H1 (cell line): ENCODE data around the gene PBX3. TPM values are rescaled to one million over a fixed set of nuclear protein-coding genes. Genes with fewer than 3 reads are reported as not detected.

Experiments used
- CTCF ChIA-PET: fragments of 300-600 bp; sonication (Branson Sonifier 250); formaldehyde crosslinking; loops from one replicate; lab custom pipeline; 2021; ENCODE audit not compliant: partially characterized antibody; lab: Charles Lee
- POLR2A ChIA-PET: fragments of 300-600 bp; sonication (Branson Sonifier 250); formaldehyde crosslinking; loops from one replicate; lab custom pipeline; 2021; ENCODE audit warnings: inconsistent platforms; ENCODE audit not compliant: partially characterized antibody; lab: Charles Lee
- DNase-seq, 2 experiments: peaks; one replicate each; pipeline versions ENCODE4 v3.0.0 to v3.0.0-alpha.2; 2010 to 2022; ENCODE audit warnings: low spot score in 2 of 2, low read depth in 1 of 2, mixed read lengths in 1 of 2
- FAIRE-seq: peaks from 2 replicates; lab custom pipeline; 2011; peaks lifted over from hg19 to GRCh38; lab: Jason Lieb, UNC
- H2AFZ ChIP-seq: 2 replicates; pipeline ENCODE4 v1.8.1; 2012; ENCODE audit warnings: low read length, inconsistent platforms
- H2AK5ac ChIP-seq: 2 replicates; pipeline ENCODE4 v1.6.1; 2013; ENCODE audit warnings: low read depth, low read length
- H2BK120ac ChIP-seq: replicated peaks from 2 replicates; pipeline ENCODE3; 2013; ENCODE audit warnings: low read depth, low read length, inconsistent platforms
- H2BK12ac ChIP-seq: 2 replicates; pipeline ENCODE4 v1.6.1; 2013; ENCODE audit warnings: low read depth, low read length
- H2BK15ac ChIP-seq: 2 replicates; pipeline ENCODE4 v1.6.1; 2013; ENCODE audit warnings: low read length
- H2BK20ac ChIP-seq: 2 replicates; pipeline ENCODE4 v1.6.1; 2013; ENCODE audit warnings: low read length
- H2BK5ac ChIP-seq: 2 replicates; pipeline ENCODE4 v1.6.1; 2013; ENCODE audit warnings: low read depth, low read length
- H3K14ac ChIP-seq: 2 replicates; pipeline ENCODE4 v1.6.1; 2013; ENCODE audit warnings: inconsistent platforms; ENCODE audit not compliant: insufficient read length
- H3K18ac ChIP-seq: 2 replicates; pipeline ENCODE4 v1.6.1; 2013; ENCODE audit warnings: low read length; ENCODE audit errors: extremely low read depth
- H3K23ac ChIP-seq: 2 replicates; pipeline ENCODE4 v1.6.1; 2013; ENCODE audit warnings: inconsistent platforms; ENCODE audit not compliant: insufficient read length
- H3K23me2 ChIP-seq: 2 replicates; pipeline ENCODE4 v1.6.1; 2013; ENCODE audit warnings: low read depth, low read length
- H3K27ac ChIP-seq: 2 replicates; pipeline ENCODE4 v1.6.1; 2011; ENCODE audit warnings: low read depth, low read length, inconsistent platforms
- H3K27me3 ChIP-seq, 4 experiments: replicated peaks in 1 of 4; 1 replicate in 1 of 4; 2 replicates in 3 of 4; pipeline versions ENCODE4 v1.6.1 to v1.8.1; 2011 to 2013; ENCODE audit warnings: low read length in 3 of 4, mild to moderate bottlenecking in 3 of 4, inconsistent platforms in 2 of 4, mixed read lengths in 2 of 4, moderate library complexity in 1 of 4; ENCODE audit not compliant: control insufficient read depth in 3 of 4, insufficient read depth in 3 of 4; ENCODE audit errors: extremely low read depth in 1 of 4
- H3K36me3 ChIP-seq, 4 experiments: 2 replicates each; pipeline versions ENCODE4 v1.6.1 to v1.8.1; 2011 to 2013; ENCODE audit warnings: mild to moderate bottlenecking in 4 of 4, low read length in 3 of 4, moderate library complexity in 2 of 4, control low read depth in 1 of 4, inconsistent platforms in 1 of 4; ENCODE audit not compliant: insufficient read depth in 4 of 4, control insufficient read depth in 2 of 4
- H3K4ac ChIP-seq: replicated peaks from 2 replicates; pipeline ENCODE3; 2013; ENCODE audit warnings: low read length, low read depth, mixed read lengths, inconsistent platforms; ENCODE audit not compliant: insufficient read length
- H3K4me1 ChIP-seq, 4 experiments: replicated peaks in 1 of 4; 1 replicate in 1 of 4; 2 replicates in 3 of 4; pipeline versions ENCODE4 v1.6.1 to v1.8.1; 2011 to 2013; ENCODE audit warnings: low read length in 3 of 4, inconsistent platforms in 2 of 4, mixed read lengths in 1 of 4; ENCODE audit not compliant: insufficient read depth in 4 of 4, control insufficient read depth in 3 of 4
- H3K4me2 ChIP-seq, 2 experiments: 2 replicates each; pipeline versions ENCODE4 v1.6.1 to v1.8.1; 2011 to 2013; ENCODE audit warnings: low read depth in 2 of 2, low read length in 2 of 2, control low read depth in 1 of 2, inconsistent platforms in 1 of 2, mild to moderate bottlenecking in 1 of 2; ENCODE audit not compliant: insufficient read depth in 1 of 2
- H3K4me3 ChIP-seq, 4 experiments: fragments of 200-600, 300-600 bp in 1 of 4; sonication (generic), shearing (Covaris generic), sonication (Bioruptor Twin) in 1 of 4; 2 replicates each; pipeline versions ENCODE4 v1.5.1 to v1.8.1; 2011 to 2016; ENCODE audit warnings: low read length in 4 of 4, low read depth in 3 of 4, control low read depth in 2 of 4, inconsistent platforms in 2 of 4, mild to moderate bottlenecking in 2 of 4, mixed read lengths in 1 of 4, moderate library complexity in 1 of 4; ENCODE audit not compliant: insufficient read depth in 2 of 4; ENCODE audit errors: extremely low read depth in 1 of 4
- H3K56ac ChIP-seq: replicated peaks from 2 replicates; pipeline ENCODE3; 2013; ENCODE audit warnings: low read depth, mild to moderate bottlenecking, mixed read lengths, low read length, inconsistent platforms; ENCODE audit not compliant: insufficient read length
- H3K79me1 ChIP-seq: 2 replicates; pipeline ENCODE4 v1.6.1; 2013; ENCODE audit warnings: low read depth, low read length, control low read depth
- H3K79me2 ChIP-seq, 2 experiments: 2 replicates each; pipeline versions ENCODE4 v1.6.1 to v1.8.1; 2012 to 2013; ENCODE audit warnings: low read length in 2 of 2, mild to moderate bottlenecking in 2 of 2, inconsistent platforms in 1 of 2; ENCODE audit not compliant: insufficient read depth in 2 of 2, control insufficient read depth in 1 of 2
- H3K9ac ChIP-seq, 4 experiments: replicated peaks in 1 of 4; 1 replicate in 1 of 4; 2 replicates in 3 of 4; pipeline versions ENCODE4 v1.6.1 to v1.8.1; 2011 to 2013; ENCODE audit warnings: low read depth in 3 of 4, low read length in 3 of 4, control low read depth in 2 of 4, mild to moderate bottlenecking in 2 of 4, moderate library complexity in 2 of 4, inconsistent platforms in 1 of 4; ENCODE audit errors: extremely low read depth in 1 of 4
- H3K9me3 ChIP-seq, 2 experiments: 2 replicates each; pipeline versions ENCODE4 v1.6.1 to v1.8.1; 2012 to 2013; ENCODE audit warnings: mild to moderate bottlenecking in 2 of 2, moderate library complexity in 2 of 2, control low read depth in 1 of 2, inconsistent platforms in 1 of 2, low read depth in 1 of 2, low read length in 1 of 2, mixed read lengths in 1 of 2; ENCODE audit not compliant: insufficient read depth in 2 of 2
- H4K20me1 ChIP-seq, 2 experiments: replicated peaks in 1 of 2; 2 replicates each; pipeline versions ENCODE3 to v1.8.1; 2011 to 2013; ENCODE audit warnings: inconsistent platforms in 2 of 2, low read length in 2 of 2, mild to moderate bottlenecking in 1 of 2; ENCODE audit not compliant: insufficient read depth in 2 of 2, control insufficient read depth in 1 of 2
- H4K5ac ChIP-seq: 2 replicates; pipeline ENCODE4 v1.6.1; 2013; ENCODE audit warnings: low read length, low read depth, mixed read lengths, inconsistent platforms; ENCODE audit not compliant: insufficient read length
- H4K8ac ChIP-seq: 2 replicates; pipeline ENCODE4 v1.8.0; 2013; ENCODE audit warnings: mild to moderate bottlenecking, moderate library complexity, low read length, inconsistent platforms; ENCODE audit not compliant: insufficient read depth; ENCODE audit errors: extremely low read depth
- H4K91ac ChIP-seq: replicated peaks from 2 replicates; pipeline ENCODE3; 2013; ENCODE audit warnings: low read length, mixed read lengths, inconsistent platforms; ENCODE audit not compliant: insufficient read length
- ATF3 ChIP-seq: IDR thresholded peaks from 2 replicates; pipeline ENCODE4 v1.6.1; 2011; ENCODE audit warnings: low read depth, mild to moderate bottlenecking, low read length; ENCODE audit not compliant: insufficient read depth
- BACH1 ChIP-seq: IDR thresholded peaks from 2 replicates; pipeline ENCODE4 v1.6.1; 2012; ENCODE audit warnings: low read length, improper control_type of control experiment
- CBX5 ChIP-seq: fragments of 300-800, 300-1000 bp; sonication (generic); IDR thresholded peaks from 2 replicates; pipeline ENCODE4 v1.7.1; 2016; ENCODE audit warnings: antibody characterized with exemption, low read length, low read depth
- E2F6 ChIP-seq: IDR thresholded peaks from 2 replicates; pipeline ENCODE4 v1.6.1; 2012; ENCODE audit warnings: inconsistent platforms
- EP300 ChIP-seq, 2 experiments: IDR thresholded peaks; 1 replicate in 1 of 2; 2 replicates in 1 of 2; pipeline ENCODE4 v1.6.1; 2011 to 2012; ENCODE audit warnings: low read depth in 2 of 2, low read length in 2 of 2, mild to moderate bottlenecking in 2 of 2, borderline replicate concordance in 1 of 2, inconsistent platforms in 1 of 2, moderate library complexity in 1 of 2
- JUN ChIP-seq: IDR thresholded peaks from 2 replicates; pipeline ENCODE4 v1.6.1; 2011; ENCODE audit warnings: low read depth, mild to moderate bottlenecking, improper control_type of control experiment, low read length
- KDM1A ChIP-seq: fragments of 200-600, 300-600 bp; sonication (generic); IDR thresholded peaks from 2 replicates; pipeline ENCODE4 v1.7.1; 2016; ENCODE audit warnings: mild to moderate bottlenecking, low read length, borderline replicate concordance
- MAX ChIP-seq: IDR thresholded peaks from 2 replicates; pipeline ENCODE4 v1.6.1; 2012; ENCODE audit warnings: inconsistent platforms
- PHF8 ChIP-seq: fragments of 200-600 bp; sonication (generic); conservative IDR thresholded peaks from 2 replicates; pipeline ENCODE4 v1.7.1; 2012; ENCODE audit warnings: low read depth, mild to moderate bottlenecking, inconsistent platforms, low read length, moderate library complexity
- POU5F1 ChIP-seq: IDR thresholded peaks from 2 replicates; pipeline ENCODE4 v1.6.1; 2011; ENCODE audit warnings: low read depth, mild to moderate bottlenecking, low read length, moderate library complexity
- RFX5 ChIP-seq: IDR thresholded peaks from 2 replicates; pipeline ENCODE4 v1.6.1; 2011; ENCODE audit warnings: low read depth, low read length, improper control_type of control experiment, borderline replicate concordance
- SIX5 ChIP-seq: IDR thresholded peaks from 2 replicates; pipeline ENCODE4 v1.6.1; 2011; ENCODE audit warnings: mild to moderate bottlenecking, low read depth, low read length
- TAF7 ChIP-seq: optimal IDR thresholded peaks from 2 replicates; pipeline ENCODE3; 2011; ENCODE audit warnings: low read depth, mild to moderate bottlenecking, inconsistent platforms, low read length, moderate library complexity, borderline replicate concordance
- WGBS, 2 experiments: shearing (Covaris generic) in 1 of 2; methylation state at CpG; one replicate each; pipeline versions ENCODE4 v1.1.6 to v1.1.7; 2013 to 2015; ENCODE audit warnings: low lambda C conversion rate in 2 of 2, mixed read lengths in 2 of 2, inconsistent platforms in 1 of 2, low coverage in 1 of 2, missing lambda C conversion rate in 1 of 2; ENCODE audit not compliant: insufficient replicate concordance in 2 of 2, insufficient coverage in 1 of 2, insufficient read length in 1 of 2; ENCODE audit errors: extremely low coverage in 1 of 2, missing lambda C conversion rate in 1 of 2; 5-methylcytosine and 5-hydroxymethylcytosine counted together
- polyA plus RNA-seq, 7 experiments: library from polyadenylated mRNA; depleted of rRNA in 3 of 7; stranded (reverse) in 5 of 7; unstranded in 2 of 7; fragments of >200 nt in 5 of 7; fragments of 200-250 nt in 2 of 7; gene quantifications; 1 replicate in 5 of 7; 2 replicates in 1 of 7; 4 replicates in 1 of 7; pipeline versions ENCODE4 v1.2.1 to v1.2.3, GENCODE V29; 2011 to 2013; ENCODE audit warnings: missing spikeins in 2 of 7, mixed read lengths in 2 of 7
- total RNA-seq: library from RNA; stranded (reverse); fragmentation: NEBNext Ultra II Directional; extraction: Animal tissue kit (Norgen Biotek cat#: 25700); gene quantifications from 2 replicates; pipeline ENCODE4 v1.2.1, GENCODE V29; 2021

PBX3 gene
- total and polyA plus RNA-seq, 2 of the 8 experiments (the other 6 are each of a cell fraction or from before 2014, with no cell fraction given) = 22.7 to 44.3 TPM

GRCh38 chr9:125974705-125975104 lies 227.5 kb downstream of the PBX3 start:
- H4K20me1 ChIP-seq = no peaks in the 10 kb centered on the region
- FAIRE-seq = no peak
- TF ChIP-seq SIX5 = no peak
- no peak for TF ChIP-seq EP300 (IDR thresholded peaks at IDR 0.05; ENCODE audit: borderline replicate concordance in 1 of 2, low read depth in 2 of 2, low read length in 2 of 2)
- no peak for TF ChIP-seq PHF8
- no peak for TF ChIP-seq CBX5
- no peak for TF ChIP-seq KDM1A
- no peak for TF ChIP-seq JUN
- TF ChIP-seq POU5F1 = no peak
- no peak for TF ChIP-seq TAF7
- no peak for TF ChIP-seq E2F6
- TF ChIP-seq RFX5 = no peak
- TF ChIP-seq ATF3 = no peak
- TF ChIP-seq BACH1 = no peak
- no peak for TF ChIP-seq MAX

More at GRCh38 chr9:125974705-125975104, 227.5 kb downstream of the PBX3 start:
- Histone ChIP-seq H2AK5ac (no peak overlapping the region), H4K8ac (no peak overlapping the region), H2BK120ac (no peak overlapping the region), H2BK20ac (no peak overlapping the region), H3K4me3 (no peak overlapping the region), H3K9me3 (peaks cover 2 to 6% of the 10 kb centered on the region in 2 experiments; a peak in 1 of 4 replicates), H3K27ac (no peak overlapping the region), H4K91ac (no peak overlapping the region), H2BK5ac (no peak overlapping the region), H3K4me2 (no peak overlapping the region), H2AFZ (no peak overlapping the region), H2BK12ac (no peak overlapping the region), H3K79me1 (no peaks in the 10 kb centered on the region), H3K4ac (no peak overlapping the region), H4K5ac (no peak overlapping the region), H3K27me3 (no peaks in the 10 kb centered on the region), H3K9ac (no peak overlapping the region), H3K18ac (no peak overlapping the region), H3K56ac (no peak overlapping the region), H2BK15ac (no peak overlapping the region), H3K36me3 (no peaks in the 10 kb centered on the region), H3K4me1 (no peaks in the 10 kb centered on the region), H3K79me2 (no peaks in the 10 kb centered on the region), H3K23ac (no peak overlapping the region), H3K14ac (no peak overlapping the region), H3K23me2 (no peaks in the 10 kb centered on the region; the same call in 1 of the 2 replicates)
- POLR2A ChIA-PET = no interaction called here
- CTCF ChIA-PET = no interaction called here
- no peak for DNase-seq
- 91% methylated on average over 4 of the region's 4 CpGs; no CpG with 5 or more reads in 1 of the 2 experiments for WGBS, 2 experiments
